Endodermal cell (in vitro differentiated cells): Measurements from ENCODE around the gene ARIH2. TPM values are rescaled to one million over a fixed set of nuclear protein-coding genes. Genes with fewer than 3 reads are reported as not detected.
"Not testable (repeated sequence)": the region's sequence is repeated elsewhere in the genome, so short reads cannot be mapped to it uniquely, and the experiment has no call there.

Experiments
- DNase-seq: peaks from one replicate; pipeline ENCODE4 v3.0.0-alpha.2; 2017
- H3K27ac ChIP-seq: 2 replicates; pipeline ENCODE4 v1.5.1; 2013; ENCODE audit warnings: mild to moderate bottlenecking, low read depth, low read length, moderate library complexity
- H3K27me3 ChIP-seq: 2 replicates; pipeline ENCODE4 v1.6.1; 2013; ENCODE audit warnings: mild to moderate bottlenecking, low read length, moderate library complexity; ENCODE audit not compliant: insufficient read depth, control insufficient read depth, poor library complexity, severe bottlenecking
- H3K36me3 ChIP-seq: 2 replicates; pipeline ENCODE4 v1.7.0; 2013; ENCODE audit warnings: mild to moderate bottlenecking, low read length, moderate library complexity; ENCODE audit not compliant: control insufficient read depth, insufficient read depth
- H3K4me1 ChIP-seq: one replicate; pipeline ENCODE4 v1.7.0; 2013; ENCODE audit warnings: low read length; ENCODE audit not compliant: control insufficient read depth, insufficient read depth
- H3K4me3 ChIP-seq: 2 replicates; pipeline ENCODE4 v1.5.1; 2013; ENCODE audit warnings: mild to moderate bottlenecking, low read length, moderate library complexity
- H3K9ac ChIP-seq: 2 replicates; pipeline ENCODE4 v1.6.1; 2013; ENCODE audit warnings: mild to moderate bottlenecking, low read length, moderate library complexity; ENCODE audit not compliant: poor library complexity, severe bottlenecking; ENCODE audit errors: extremely low read depth
- H3K9me3 ChIP-seq: 2 replicates; pipeline ENCODE4 v1.6.1; 2013; ENCODE audit warnings: mild to moderate bottlenecking, low read length, moderate library complexity; ENCODE audit not compliant: control insufficient read depth
- H3K27ac Mint-ChIP-seq: 2 replicates; pipeline ENCODE4 v1.8.0; 2020; ENCODE audit warnings: mixed read lengths
- H3K27me3 Mint-ChIP-seq: 2 replicates; pipeline ENCODE4 v1.8.0; 2021; ENCODE audit warnings: mild to moderate bottlenecking, mixed read lengths; ENCODE audit not compliant: insufficient read depth
- H3K36me3 Mint-ChIP-seq: 2 replicates; pipeline ENCODE4 v1.8.0; 2020; ENCODE audit warnings: low read depth, mixed read lengths
- H3K4me1 Mint-ChIP-seq: 2 replicates; pipeline ENCODE4 v1.8.0; 2020; ENCODE audit warnings: mixed read lengths
- H3K4me3 Mint-ChIP-seq: 2 replicates; pipeline ENCODE4 v1.8.0; 2020; ENCODE audit warnings: mild to moderate bottlenecking, moderate library complexity, mixed read lengths
- H3K9me3 Mint-ChIP-seq: 2 replicates; pipeline ENCODE4 v1.8.0; 2020; ENCODE audit warnings: mild to moderate bottlenecking, mixed read lengths
- WGBS, 2 experiments: methylation state at CpG; one replicate each; pipeline versions ENCODE4 v1.1.5 to v1.1.7; 2013; ENCODE audit warnings: missing lambda C conversion rate in 2 of 2, mixed read lengths in 1 of 2; ENCODE audit not compliant: insufficient coverage in 1 of 2, insufficient read length in 1 of 2; 5-methylcytosine and 5-hydroxymethylcytosine counted together
- total RNA-seq, 2 donors: library from RNA; stranded (reverse); fragmentation: NEBNext Ultra II Directional in 1 of 2; extraction: Animal tissue kit (Norgen Biotek cat#: 25700) in 1 of 2; gene quantifications; 2 replicates in 1 of 2; 3 replicates in 1 of 2; pipeline ENCODE4 v1.2.1, GENCODE V29; 2021
- TF ChIP-seq, protein P1 (sequence below): fragments of 200-600 bp; sonication (generic); conservative IDR thresholded peaks from 2 replicates; pipeline ENCODE4 v1.5.0; 2021; ENCODE audit warnings: antibody characterized with exemption, mild to moderate bottlenecking

The ARIH2 gene
- total RNA-seq, 2 donors from 2014 or later: 86.6 to 113 TPM

DNA sequence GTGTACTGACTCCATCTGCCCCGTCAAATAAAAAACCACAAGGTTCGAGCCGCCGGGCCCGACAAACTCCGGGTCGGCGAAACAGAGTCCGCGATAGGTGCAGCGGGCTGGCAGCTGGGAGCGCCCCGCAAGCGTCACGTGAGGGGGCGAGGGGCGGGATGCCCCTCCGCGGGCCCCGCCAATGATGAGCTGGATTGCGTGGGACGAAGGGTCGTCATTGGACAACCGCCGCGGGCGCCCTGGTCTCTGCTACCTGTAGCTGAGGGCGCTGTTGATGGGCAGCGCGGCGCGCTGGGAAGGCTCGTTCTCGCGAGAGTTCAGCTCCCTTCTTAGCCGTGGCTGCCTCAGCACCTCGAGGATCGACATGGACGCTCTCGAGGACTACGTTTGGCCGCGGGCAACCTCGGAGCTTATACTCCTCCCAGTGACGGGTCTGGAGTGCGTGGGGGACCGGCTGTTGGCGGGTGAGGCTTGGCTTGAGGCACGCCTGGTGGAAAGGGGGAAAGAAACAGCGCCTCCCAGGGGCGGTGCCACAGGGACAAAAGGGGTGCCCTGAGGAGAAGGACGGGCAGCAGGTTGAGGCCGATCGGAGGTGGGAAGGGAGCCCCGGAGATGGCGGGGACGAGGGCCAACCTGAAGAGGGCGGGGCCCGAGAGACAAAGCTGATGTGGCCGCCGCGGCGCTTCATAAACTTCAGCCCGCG, 88.6 kb downstream of the ARIH2 start, which contains the start of gene WDR6:
WDR6 (plus strand) TSS at position 324 of the 703 bp plus-strand sequence; CDS start at position 365, 41 bp downstream.
- H3K4me1 Mint-ChIP-seq: peaks cover 19% of the 10 kb centered on the region
- Histone ChIP-seq H3K36me3 (peaks cover 15% of the 10 kb centered on the region), H3K9ac (peak within 1 kb of the TSS; percentile 93)

DNA sequence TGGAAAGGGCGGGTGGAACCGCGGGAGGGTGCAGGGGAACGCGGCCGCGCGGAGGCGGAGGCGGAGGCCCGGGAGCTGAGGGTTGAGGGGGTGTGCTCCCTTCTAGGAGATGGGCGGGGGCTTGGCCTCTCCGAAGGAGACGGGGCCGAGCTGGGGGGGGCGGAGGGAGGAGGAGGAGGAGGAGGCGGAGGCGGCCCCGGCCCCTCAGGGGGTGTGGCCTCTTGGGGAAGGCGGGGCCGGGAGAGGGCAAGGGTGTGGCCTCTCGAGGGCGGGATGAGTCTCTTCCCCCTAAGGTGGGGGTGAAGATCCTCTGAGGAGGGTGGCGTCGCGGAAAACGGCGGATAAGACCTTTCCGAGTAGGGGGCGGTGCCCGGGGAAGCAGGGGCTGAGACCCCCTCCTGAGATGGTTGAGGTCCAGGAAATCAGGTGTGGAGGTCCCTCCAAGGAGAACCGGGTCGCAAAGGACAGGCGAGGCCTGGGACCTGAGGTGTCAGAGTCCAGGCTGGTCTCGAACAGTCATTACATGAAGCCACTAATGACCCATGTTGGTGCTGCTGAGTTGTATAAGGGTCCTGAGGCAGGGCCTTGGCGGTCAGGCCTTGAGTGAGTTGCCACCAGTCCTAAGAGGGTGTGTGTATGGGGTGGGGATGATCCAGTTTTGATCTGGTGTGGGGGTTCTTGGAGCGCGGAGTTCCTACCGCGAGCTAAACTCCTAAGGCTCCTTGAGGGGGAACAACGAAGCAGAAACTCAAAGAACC, 89.3 kb downstream of the ARIH2 start:
- WGBS, 2 experiments: 21 to 80% methylated on average over 6 to 41 of the region's 41 CpGs
- H3K4me3 Mint-ChIP-seq: peak overlapping the region; percentile 97
- Histone ChIP-seq H3K27ac (peak overlapping the region; percentile 95), H3K27me3 (peaks cover 33% of the 10 kb centered on the region), H3K4me1 (peaks cover 10% of the 10 kb centered on the region), H3K9me3 (no peaks in the 10 kb centered on the region), H3K36me3 (peaks cover 21% of the 10 kb centered on the region), H3K9ac (peak overlapping the region; percentile 93), H3K4me3 (peak overlapping the region; percentile 87)
- peaks cover 19% of the 10 kb centered on the region for H3K4me1 Mint-ChIP-seq
- H3K27ac Mint-ChIP-seq: peak overlapping the region; percentile 100
- DNase-seq: peak; percentile 97
- peaks cover 35% of the 10 kb centered on the region for H3K27me3 Mint-ChIP-seq
- no peaks in the 10 kb centered on the region for H3K9me3 Mint-ChIP-seq
- H3K36me3 Mint-ChIP-seq: peaks cover 17% of the 10 kb centered on the region
- TF ChIP-seq, protein P1, sequence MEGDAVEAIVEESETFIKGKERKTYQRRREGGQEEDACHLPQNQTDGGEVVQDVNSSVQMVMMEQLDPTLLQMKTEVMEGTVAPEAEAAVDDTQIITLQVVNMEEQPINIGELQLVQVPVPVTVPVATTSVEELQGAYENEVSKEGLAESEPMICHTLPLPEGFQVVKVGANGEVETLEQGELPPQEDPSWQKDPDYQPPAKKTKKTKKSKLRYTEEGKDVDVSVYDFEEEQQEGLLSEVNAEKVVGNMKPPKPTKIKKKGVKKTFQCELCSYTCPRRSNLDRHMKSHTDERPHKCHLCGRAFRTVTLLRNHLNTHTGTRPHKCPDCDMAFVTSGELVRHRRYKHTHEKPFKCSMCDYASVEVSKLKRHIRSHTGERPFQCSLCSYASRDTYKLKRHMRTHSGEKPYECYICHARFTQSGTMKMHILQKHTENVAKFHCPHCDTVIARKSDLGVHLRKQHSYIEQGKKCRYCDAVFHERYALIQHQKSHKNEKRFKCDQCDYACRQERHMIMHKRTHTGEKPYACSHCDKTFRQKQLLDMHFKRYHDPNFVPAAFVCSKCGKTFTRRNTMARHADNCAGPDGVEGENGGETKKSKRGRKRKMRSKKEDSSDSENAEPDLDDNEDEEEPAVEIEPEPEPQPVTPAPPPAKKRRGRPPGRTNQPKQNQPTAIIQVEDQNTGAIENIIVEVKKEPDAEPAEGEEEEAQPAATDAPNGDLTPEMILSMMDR: no peak

More for the DNA sequence above, 88.6 kb downstream of the ARIH2 start, which contains the start of gene WDR6:
- H3K27ac ChIP-seq: peak within 1 kb of the TSS; percentile 95
- H3K9me3 ChIP-seq: no peaks in the 10 kb centered on the region
- Mint-ChIP-seq H3K36me3 (peaks cover 17% of the 10 kb centered on the region), H3K4me3 (peak within 1 kb of the TSS; percentile 97), H3K9me3 (no peaks in the 10 kb centered on the region), H3K27ac (peak within 1 kb of the TSS; percentile 100), H3K27me3 (peaks cover 43% of the 10 kb centered on the region)
- DNase-seq: peak; percentile 99
- peaks cover 40% of the 10 kb centered on the region for H3K27me3 ChIP-seq
- 0 to 3% methylated on average over 22 to 65 of the region's 65 CpGs for WGBS, 2 experiments
- peak within 1 kb of the TSS; percentile 87 for H3K4me3 ChIP-seq
- TF ChIP-seq, protein P1: peak; percentile 55
- peaks cover 10% of the 10 kb centered on the region for H3K4me1 ChIP-seq

DNA sequence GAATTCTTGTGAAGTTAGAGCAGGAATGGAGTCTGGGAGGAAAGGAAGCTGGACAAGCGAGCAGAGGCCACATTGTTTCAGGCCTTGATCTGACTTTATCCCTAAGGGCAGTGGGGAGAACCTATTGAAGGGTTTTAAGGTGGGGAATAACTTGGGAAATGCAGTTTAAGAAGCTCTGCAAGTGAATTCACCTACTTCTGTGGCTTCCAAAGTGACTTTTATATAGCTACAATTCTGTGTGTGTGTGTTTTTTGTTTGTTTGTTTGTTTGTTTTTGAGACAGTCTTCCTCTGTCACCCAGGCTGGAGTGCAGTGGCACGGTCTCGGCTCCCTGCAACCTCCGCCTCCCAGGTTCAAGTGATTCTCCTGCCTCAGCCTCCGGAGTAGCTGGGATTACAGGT, 90.0 kb downstream of the ARIH2 start:
- peaks cover 28% of the 10 kb centered on the region for H3K36me3 ChIP-seq
- H3K4me1 ChIP-seq, H3K9me3 Mint-ChIP-seq, DNase-seq, H3K9ac ChIP-seq, H3K27ac ChIP-seq, H3K9me3 ChIP-seq: not testable (repeated sequence)
- H3K27me3 ChIP-seq: peaks cover 26% of the 10 kb centered on the region
- H3K4me1 Mint-ChIP-seq: peaks cover 19% of the 10 kb centered on the region
- peaks cover 29% of the 10 kb centered on the region for H3K27me3 Mint-ChIP-seq
- peaks cover 17% of the 10 kb centered on the region for H3K36me3 Mint-ChIP-seq
- WGBS, 2 experiments: 91% methylated on average over 5 of the region's 5 CpGs; no CpG with 5 or more reads in 1 of the 2 experiments
- peak overlapping the region; percentile 32 for H3K27ac Mint-ChIP-seq
- H3K4me3 ChIP-seq: peak overlapping the region; percentile 87
- peak overlapping the region; percentile 97 for H3K4me3 Mint-ChIP-seq
